GM12891 (cell line): Measurements from ENCODE around the gene SYNE2.

Experiments
- PAX5 ChIP-seq: IDR thresholded peaks from 2 replicates; pipeline ENCODE4 v1.6.1; 2011; ENCODE audit warnings: low read length, moderate library complexity, mild to moderate bottlenecking; ENCODE audit not compliant: insufficient read depth, severe bottlenecking
- POLR2A ChIP-seq: IDR thresholded peaks from 2 replicates; pipeline ENCODE4 v1.6.1; 2011; ENCODE audit warnings: low read depth, low read length, control low read depth
- POLR2AphosphoS5 ChIP-seq: IDR thresholded peaks from 2 replicates; pipeline ENCODE4 v1.6.1; 2011; ENCODE audit warnings: low read depth, low read length, control low read depth
- POU2F2 ChIP-seq: IDR thresholded peaks from 2 replicates; pipeline ENCODE4 v1.6.1; 2011; ENCODE audit warnings: low read depth, mild to moderate bottlenecking, control low read depth, low read length, moderate library complexity
- SPI1 ChIP-seq: IDR thresholded peaks from 2 replicates; pipeline ENCODE4 v1.6.1; 2011; ENCODE audit warnings: low read depth, low read length, control low read depth
- TAF1 ChIP-seq: IDR thresholded peaks from 2 replicates; pipeline ENCODE4 v1.6.1; 2011; ENCODE audit warnings: low read depth, low read length, control low read depth

GRCh38 chr14:64220056-64220455 lies 367.3 kb downstream of the SYNE2 start:
- TF ChIP-seq POLR2A (no peak), POLR2AphosphoS5 (no peak), TAF1 (no peak), PAX5 (no peak), POU2F2 (no peak), SPI1 (no peak)
